ENCODE results near the gene CDX1. TPM values are rescaled to one million over a fixed set of nuclear protein-coding genes. Genes with fewer than 3 reads are reported as not detected.
A peak's percentile ranks its signal among the peaks of the same experiment; 100 is the strongest.

Gene CDX1
- total RNA-seq, 2 experiments from 2014 or later = not detected

DNA sequence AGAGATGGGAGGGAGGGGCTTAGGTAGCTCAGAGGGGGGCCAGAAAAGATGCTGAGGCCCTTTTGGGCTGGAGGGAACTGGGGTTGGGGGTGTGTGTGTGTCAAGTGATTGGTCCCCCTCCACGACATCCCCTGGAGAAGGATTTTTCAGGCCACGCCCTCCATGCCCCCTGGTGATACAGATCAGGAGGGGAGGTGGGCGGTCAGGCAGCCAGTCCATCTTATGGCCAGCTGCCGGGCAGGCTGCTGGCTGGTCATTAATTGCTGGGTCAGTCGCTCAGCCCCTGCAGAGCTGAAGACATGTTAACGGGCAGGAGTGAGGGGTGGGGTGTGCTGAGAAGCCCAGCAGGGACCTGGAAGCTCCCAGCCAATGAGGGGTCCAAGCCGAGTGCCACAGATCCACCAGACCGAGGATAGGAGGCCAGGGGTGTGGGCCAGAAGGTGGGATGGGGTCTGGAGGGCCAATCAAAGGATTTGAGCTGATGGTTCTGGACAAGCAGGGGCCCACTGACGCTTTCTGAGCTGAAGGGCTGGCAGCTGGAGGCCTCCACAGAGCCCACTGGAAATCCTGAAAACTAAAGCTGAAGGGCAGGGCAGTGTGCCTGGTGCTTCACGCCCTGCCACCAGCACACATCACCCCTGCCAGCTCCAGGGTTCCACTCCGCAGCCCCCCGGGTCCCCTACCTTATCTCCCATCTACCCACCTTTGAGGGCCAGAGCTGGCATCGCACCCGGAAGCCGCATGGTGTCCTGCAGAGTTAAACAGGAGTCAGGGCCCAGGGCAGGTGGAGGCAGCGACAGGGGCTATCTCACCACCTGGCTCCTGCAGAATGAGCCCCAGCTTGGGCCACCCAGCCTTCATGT lies 30.0 kb upstream of the CDX1 start:
- POLR2A ChIA-PET = interaction anchor here (1.3 kb wide), 1 partner anchor 19 kb away, joined by 5 read pairs; the partner anchor contains the start of gene PDGFRB
- Mint-ChIP-seq H3K4me3 (no peak overlapping the region), H3K9me3 (no peaks in the 10 kb centered on the region), H3K27ac (no peak overlapping the region), H3K27me3 (no peaks in the 10 kb centered on the region), H3K36me3 (peaks cover 13% of the 10 kb centered on the region), H3K4me1 (peaks cover 5% of the 10 kb centered on the region)
- no peak for DNase-seq
- ATAC-seq (ENCODE audit: low read depth) = no peak

DNA sequence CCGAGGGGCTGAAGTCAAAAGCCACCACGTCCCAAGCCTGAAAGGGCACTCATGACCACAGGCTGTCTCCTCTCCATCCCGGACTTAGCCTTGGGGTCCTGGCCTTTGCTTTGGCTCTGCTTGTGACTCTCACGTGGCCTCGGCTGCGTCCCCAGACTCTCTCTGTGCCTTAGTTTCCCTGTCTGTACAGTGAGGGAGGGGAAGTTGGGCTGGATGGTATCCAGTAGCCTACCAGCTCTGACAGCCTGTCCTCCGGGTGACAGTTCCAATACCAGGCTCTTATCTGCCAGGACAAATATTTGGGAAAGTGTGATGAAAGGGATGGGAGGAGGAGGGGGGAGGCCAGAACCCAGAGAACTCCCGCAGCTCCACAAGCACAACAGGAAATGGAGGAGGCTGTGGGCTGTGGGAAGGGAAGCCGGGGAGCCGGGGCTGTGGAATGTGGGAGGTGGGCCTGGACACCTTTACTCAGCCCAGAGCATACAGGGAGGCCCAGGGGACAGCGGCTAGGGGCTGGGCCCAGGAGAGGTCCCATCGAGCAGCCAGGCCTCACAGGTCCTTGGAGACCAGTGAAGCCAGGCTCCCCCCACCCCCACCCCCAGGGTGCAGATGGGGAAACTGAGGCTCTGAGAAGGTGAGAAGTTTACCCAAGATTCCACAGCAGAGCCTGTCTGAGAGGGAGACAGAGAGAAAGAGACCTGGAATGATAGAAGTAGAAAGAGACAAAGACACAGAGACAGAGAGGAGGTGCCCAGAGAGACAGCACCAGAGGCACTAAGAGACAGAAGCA lies 29.2 kb upstream of the CDX1 start:
- no peaks in the 10 kb centered on the region for H3K27me3 Mint-ChIP-seq
- ATAC-seq (ENCODE audit: low read depth) (no peak), DNase-seq (no peak)
- H3K36me3 Mint-ChIP-seq = peaks cover 11% of the 10 kb centered on the region
- H3K4me3 Mint-ChIP-seq = no peak overlapping the region
- H3K4me1 Mint-ChIP-seq = peaks cover 5% of the 10 kb centered on the region
- H3K9me3 Mint-ChIP-seq = no peaks in the 10 kb centered on the region
- POLR2A ChIA-PET = interaction anchor here (1.3 kb wide), 1 partner anchor 18 kb away, joined by 5 read pairs; the partner anchor contains the start of gene PDGFRB
- no peak overlapping the region for H3K27ac Mint-ChIP-seq

DNA sequence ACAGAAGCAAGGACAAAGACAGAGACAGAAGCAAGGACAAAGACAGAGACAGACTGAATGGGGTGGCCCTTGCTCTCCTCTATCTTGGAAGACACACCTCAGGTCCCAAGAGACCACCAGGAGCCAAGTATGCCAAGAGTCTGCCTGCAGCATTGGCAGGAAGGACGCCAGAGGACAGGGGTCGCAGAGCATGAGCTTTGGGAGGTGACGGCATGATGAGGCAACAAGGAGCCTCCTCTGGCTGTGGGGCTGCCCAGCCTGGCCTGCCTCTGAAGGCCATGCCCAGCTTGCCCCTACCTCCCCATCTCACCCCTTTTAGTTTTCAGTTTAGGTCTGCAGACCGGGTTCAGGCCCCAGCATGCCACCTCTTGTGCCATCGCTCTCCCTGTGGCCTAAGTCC lies 28.6 kb upstream of the CDX1 start:
- Mint-ChIP-seq H3K27ac (peak overlapping the region; percentile 40), H3K27me3 (no peaks in the 10 kb centered on the region), H3K9me3 (no peaks in the 10 kb centered on the region), H3K4me1 (peaks cover 6% of the 10 kb centered on the region), H3K4me3 (no peak overlapping the region), H3K36me3 (peaks cover 11% of the 10 kb centered on the region)
- POLR2A ChIA-PET = no interaction called here
- ATAC-seq (ENCODE audit: low read depth) = no peak
- no peak for DNase-seq

DNA sequence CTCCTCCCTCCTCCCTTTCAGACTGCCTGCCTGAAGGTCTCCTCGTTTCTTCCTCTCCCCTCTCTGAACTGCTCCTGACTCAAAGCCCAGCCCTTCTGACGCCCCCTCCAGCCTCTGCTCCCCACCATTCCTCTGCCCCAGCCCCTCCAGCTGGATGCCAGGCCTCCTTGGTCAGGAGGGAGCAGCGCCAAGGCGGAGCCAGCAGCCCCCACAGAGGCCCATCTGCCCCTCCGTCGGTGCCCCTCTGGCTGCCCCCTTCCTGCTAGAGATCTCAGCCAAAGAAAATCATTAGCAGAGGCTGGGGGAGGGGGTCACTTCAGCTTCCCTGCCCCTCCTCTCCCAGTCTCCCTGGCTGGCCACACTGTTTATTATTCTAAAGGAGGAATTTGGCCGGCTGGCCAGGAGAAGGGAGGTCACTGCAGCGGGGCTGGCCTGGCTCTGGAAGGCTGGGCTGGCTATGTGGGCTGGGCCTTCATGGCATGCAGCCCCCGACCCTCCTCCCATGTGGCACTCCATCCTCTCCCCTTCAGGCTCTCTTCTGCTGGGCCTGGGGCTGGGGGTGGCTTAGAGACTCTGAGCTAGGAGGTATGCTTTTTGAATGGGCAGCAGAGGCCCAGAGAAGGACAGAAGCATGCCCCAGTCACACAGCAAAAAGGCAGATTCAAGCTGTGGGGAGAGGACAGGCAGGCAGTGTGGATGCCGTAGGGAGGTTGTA lies 27.9 kb upstream of the CDX1 start:
- H3K27ac Mint-ChIP-seq = peak overlapping the region; percentile 40
- no peak overlapping the region for H3K4me3 Mint-ChIP-seq
- POLR2A ChIA-PET = no interaction called here
- no peak for ATAC-seq (ENCODE audit: low read depth)
- H3K27me3 Mint-ChIP-seq = no peaks in the 10 kb centered on the region
- peaks cover 6% of the 10 kb centered on the region for H3K36me3 Mint-ChIP-seq
- peaks cover 12% of the 10 kb centered on the region for H3K4me1 Mint-ChIP-seq
- no peak for DNase-seq
- H3K9me3 Mint-ChIP-seq = no peaks in the 10 kb centered on the region

DNA sequence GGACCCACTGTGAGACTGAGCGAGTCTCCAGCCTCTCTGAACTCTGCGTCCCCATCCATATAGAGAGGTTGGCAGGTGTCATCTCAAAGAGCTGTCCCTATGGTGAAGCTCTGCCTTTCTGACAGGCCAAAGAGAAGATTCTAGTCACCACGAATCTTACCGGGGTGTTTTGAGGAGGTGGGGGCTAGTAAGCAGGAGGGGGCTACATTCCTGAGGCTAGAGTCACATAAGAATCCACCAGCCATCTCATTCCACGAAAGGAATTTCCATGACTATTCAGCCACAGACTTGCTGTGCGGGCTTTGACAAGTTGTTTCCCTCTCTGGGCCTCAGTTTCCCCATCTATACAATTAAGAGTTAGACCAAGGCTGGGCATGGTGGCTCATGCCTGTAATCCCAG lies 27.2 kb upstream of the CDX1 start:
- ATAC-seq (ENCODE audit: low read depth) (no peak), DNase-seq (no peak)
- H3K4me1 Mint-ChIP-seq = peaks cover 15% of the 10 kb centered on the region
- H3K27ac Mint-ChIP-seq = no peak overlapping the region
- no peak overlapping the region for H3K4me3 Mint-ChIP-seq
- no peaks in the 10 kb centered on the region for H3K36me3 Mint-ChIP-seq
- no peaks in the 10 kb centered on the region for H3K9me3 Mint-ChIP-seq
- no peaks in the 10 kb centered on the region for H3K27me3 Mint-ChIP-seq
- POLR2A ChIA-PET = no interaction called here

DNA sequence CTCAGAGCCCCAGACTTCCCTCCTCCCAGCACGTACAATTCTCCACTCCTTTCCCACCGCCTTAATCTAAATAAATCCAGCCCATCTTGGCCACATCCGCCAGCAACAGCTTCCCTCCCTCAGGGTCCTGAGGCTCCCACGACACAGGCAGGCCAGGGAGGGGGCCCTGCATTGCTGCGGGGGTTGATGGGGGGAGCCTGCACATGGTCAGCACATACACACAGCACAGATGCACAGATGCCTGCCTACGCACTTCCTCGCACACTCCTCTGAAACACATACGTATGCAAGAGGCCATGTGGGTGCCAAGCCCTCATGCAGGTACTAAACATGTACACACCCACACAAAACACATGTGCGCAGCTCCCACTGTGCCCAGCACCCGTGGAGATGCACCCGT lies 25.7 kb upstream of the CDX1 start:
- Mint-ChIP-seq H3K9me3 (no peaks in the 10 kb centered on the region), H3K4me1 (peaks cover 18% of the 10 kb centered on the region), H3K27ac (no peak overlapping the region), H3K4me3 (no peak overlapping the region), H3K27me3 (peaks cover under 1% of the 10 kb centered on the region), H3K36me3 (peaks cover under 1% of the 10 kb centered on the region)
- no peak for ATAC-seq (ENCODE audit: low read depth)
- POLR2A ChIA-PET = no interaction called here
- no peak for DNase-seq

DNA sequence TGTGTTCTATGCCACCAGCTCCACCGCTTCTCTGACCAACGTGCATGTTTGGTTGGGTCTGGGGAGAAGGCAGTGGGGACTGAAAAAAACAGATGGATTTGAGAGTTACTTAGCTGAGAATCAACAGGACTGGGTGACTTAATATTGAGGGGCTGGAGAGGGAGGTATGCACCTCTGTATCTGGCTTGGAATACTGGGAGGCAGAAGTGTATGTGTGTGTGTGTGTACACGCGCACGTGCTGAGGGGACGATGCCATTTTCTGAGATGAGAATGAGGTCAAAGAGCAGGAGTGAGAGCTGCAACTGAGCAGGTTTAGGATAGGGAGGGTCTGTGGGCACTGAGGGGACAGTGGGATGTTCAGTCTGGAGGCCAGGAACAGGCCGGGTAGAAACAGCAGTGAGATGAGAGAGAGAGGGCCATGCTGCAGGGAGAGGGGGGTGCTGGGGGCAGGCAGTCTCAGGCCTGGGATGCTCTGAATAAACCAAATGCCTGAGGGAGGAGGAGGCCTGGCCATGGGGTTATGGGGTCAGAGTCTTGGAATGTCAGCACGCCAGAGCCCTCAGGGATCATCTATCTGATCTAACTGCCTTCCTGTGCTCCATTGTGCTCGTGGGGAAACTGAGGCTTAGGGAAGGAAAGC lies 24.9 kb upstream of the CDX1 start:
- Mint-ChIP-seq H3K36me3 (peaks cover 4% of the 10 kb centered on the region), H3K4me1 (peaks cover 21% of the 10 kb centered on the region), H3K4me3 (no peak overlapping the region), H3K27ac (no peak overlapping the region), H3K9me3 (no peaks in the 10 kb centered on the region), H3K27me3 (peaks cover 2% of the 10 kb centered on the region)
- ATAC-seq (ENCODE audit: low read depth) (no peak), DNase-seq (no peak)
- POLR2A ChIA-PET = no interaction called here

DNA sequence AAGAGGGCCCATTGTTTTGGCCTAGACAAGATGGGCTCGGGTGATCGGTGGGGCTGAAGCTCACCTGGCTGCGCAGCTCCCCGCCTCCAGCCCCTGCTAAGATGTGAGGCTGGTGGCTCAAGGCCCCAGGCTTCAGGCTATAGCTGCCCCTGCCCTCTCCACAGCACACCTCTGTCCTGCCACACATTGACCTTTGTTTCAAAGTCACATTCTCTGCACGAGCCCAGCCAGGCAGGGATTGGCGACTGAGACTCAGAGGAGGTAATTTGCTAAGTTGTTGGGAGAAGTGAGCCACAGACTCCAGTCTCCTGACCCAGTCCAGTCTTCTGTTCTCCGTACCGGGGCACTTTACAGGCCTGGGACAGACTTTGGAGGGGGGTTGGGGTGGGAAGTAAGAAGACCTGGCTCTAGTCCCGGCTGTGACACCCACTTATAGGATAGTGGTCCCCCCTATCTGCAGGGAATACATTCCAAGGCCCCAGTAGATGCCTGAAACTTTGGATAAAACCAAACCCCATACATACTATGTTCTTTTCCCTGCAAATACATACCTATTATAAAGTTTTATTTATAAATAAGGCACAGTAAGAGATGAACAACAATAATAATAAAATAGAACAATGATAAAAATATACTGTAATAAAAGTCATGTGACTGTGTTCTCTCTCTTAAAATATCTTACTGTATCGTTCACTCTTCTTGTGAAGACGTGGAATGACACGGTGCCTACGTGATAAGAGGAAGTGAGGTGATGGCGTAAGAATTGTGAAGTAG lies 24.2 kb upstream of the CDX1 start:
- ATAC-seq (ENCODE audit: low read depth) (no peak), DNase-seq (no peak)
- no peak overlapping the region for H3K27ac Mint-ChIP-seq
- H3K9me3 Mint-ChIP-seq = no peaks in the 10 kb centered on the region
- peaks cover 2% of the 10 kb centered on the region for H3K27me3 Mint-ChIP-seq
- no peak overlapping the region for H3K4me3 Mint-ChIP-seq
- POLR2A ChIA-PET = no interaction called here
- peaks cover 21% of the 10 kb centered on the region for H3K4me1 Mint-ChIP-seq
- H3K36me3 Mint-ChIP-seq = peaks cover 4% of the 10 kb centered on the region

DNA sequence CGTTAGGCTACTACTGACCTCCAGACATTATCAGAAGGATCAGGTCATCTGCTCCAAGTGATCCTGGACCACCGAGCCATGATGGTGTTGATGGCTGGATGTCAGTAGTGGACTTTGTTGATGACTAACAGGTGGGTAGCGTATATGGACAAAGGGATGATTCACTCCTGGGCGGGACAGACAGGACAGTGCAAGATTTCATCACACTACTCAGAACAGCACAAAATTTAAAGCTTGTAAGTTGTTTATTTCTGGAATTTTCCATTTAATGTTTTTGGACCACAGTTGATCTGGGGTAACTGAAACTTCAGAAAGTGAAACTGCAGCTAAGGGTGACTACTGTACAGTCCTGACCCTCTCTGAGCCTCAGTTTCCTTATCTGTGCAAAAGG lies 23.6 kb upstream of the CDX1 start:
- ATAC-seq (ENCODE audit: low read depth) = peak; percentile 20
- POLR2A ChIA-PET = no interaction called here
- H3K36me3 Mint-ChIP-seq = peaks cover 4% of the 10 kb centered on the region
- H3K27me3 Mint-ChIP-seq = peaks cover 2% of the 10 kb centered on the region
- H3K4me1 Mint-ChIP-seq = peaks cover 21% of the 10 kb centered on the region
- DNase-seq = no peak
- H3K27ac Mint-ChIP-seq = no peak overlapping the region
- H3K4me3 Mint-ChIP-seq = no peak overlapping the region
- no peaks in the 10 kb centered on the region for H3K9me3 Mint-ChIP-seq

DNA sequence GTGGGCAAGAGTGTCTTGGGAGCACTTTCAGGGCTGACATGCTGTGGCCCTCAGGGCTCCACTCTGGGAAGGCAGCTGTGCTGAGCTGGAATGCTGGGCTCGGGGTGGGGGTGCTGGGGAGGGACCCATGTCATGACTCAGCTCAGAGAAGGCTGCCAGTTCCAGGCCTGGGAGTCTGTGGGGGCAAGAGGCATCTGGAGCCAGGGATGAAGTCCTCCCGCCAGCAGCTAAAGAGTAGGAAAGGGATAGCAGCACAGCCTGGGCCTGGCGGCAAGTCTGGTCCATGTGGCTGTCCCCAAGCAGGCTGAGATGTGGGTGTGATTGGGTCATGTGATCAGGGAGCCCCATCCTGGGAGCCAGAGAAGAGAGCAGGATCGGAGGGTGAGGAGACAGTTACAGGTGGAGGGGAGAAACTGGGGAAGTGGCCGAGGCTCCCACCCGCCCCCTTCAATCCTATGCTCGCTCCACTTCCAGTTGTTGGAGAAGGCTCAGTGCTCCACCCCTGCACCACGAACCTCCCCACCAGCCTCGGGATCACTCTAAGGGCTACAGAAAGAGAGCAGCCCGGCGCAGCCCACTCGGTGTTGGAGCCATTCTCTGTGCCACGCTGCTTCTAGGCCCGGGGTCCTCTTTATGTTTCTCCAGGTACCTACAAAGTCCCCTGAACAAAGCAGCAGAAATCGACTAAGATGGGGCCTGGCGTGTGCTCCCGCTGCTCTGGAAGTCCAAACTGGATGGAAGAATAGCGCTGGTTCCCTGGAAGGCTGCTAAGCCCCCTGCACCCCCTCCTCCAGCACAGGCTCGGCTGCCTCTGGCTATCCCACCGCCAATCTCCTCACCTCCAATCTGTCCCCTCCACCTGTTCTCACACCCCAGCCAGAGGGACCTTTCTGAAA lies 23.0 kb upstream of the CDX1 start:
- Mint-ChIP-seq H3K36me3 (peaks cover 9% of the 10 kb centered on the region), H3K4me3 (no peak overlapping the region), H3K27me3 (peaks cover 2% of the 10 kb centered on the region), H3K27ac (peak overlapping the region; percentile 34), H3K4me1 (peaks cover 25% of the 10 kb centered on the region), H3K9me3 (no peaks in the 10 kb centered on the region)
- POLR2A ChIA-PET = no interaction called here
- no peak for ATAC-seq (ENCODE audit: low read depth)
- DNase-seq = no peak

DNA sequence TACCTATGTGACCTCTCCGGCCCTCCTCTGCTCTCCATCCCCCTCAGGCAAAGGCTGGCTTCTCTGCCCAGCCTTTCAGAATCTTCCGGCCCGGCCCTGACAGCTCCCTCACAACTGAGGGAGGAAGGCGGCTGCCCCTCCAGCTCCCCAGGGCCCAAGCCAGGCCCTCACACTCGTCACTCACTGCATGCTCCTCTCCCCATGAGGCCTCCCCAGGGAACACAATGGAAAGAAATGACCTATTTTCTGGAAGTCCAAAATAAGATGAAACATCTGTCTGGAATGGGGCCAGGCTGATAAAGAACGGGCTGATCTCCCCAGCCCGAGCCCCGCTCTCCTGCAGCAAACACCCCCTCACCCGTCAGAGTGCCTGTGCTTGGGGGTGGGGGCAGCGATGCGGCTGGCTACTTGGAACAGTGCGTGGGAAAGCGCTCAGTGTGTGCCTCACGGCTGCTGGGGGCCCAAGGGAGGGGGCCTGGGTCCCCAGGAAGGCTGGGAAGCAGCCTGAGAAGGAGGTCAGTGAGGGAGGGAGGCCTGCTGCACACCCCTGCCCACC lies 22.3 kb upstream of the CDX1 start:
- peaks cover 32% of the 10 kb centered on the region for H3K4me1 Mint-ChIP-seq
- peaks cover 12% of the 10 kb centered on the region for H3K36me3 Mint-ChIP-seq
- H3K9me3 Mint-ChIP-seq = no peaks in the 10 kb centered on the region
- no peak overlapping the region for H3K4me3 Mint-ChIP-seq
- H3K27ac Mint-ChIP-seq = no peak overlapping the region
- no peak for DNase-seq
- H3K27me3 Mint-ChIP-seq = peaks cover 2% of the 10 kb centered on the region
- POLR2A ChIA-PET = interaction anchor here (1.6 kb wide), 1 partner anchor 11 kb away, joined by 8 read pairs; the partner anchor contains the start of gene PDGFRB
- no peak for ATAC-seq (ENCODE audit: low read depth)

Data from activated naive CD8-positive, alpha-beta T cell treated with anti-CD3 and anti-CD28 coated beads, Interleukin-2, amount 10 ng/mL, durations not matched to agents 7 days and 5 days (primary cell).